Tibial nerve (tissue), 3 donors: ENCODE results near the gene HMGCL.

ENCODE experiments used
- POLR2A ChIP-seq, 2 donors: fragments of 450-650 bp; IDR thresholded peaks; one replicate each; pipeline ENCODE4 v1.6.1; 2017; ENCODE audit warnings: antibody characterized with exemption in 2 of 2, mild to moderate bottlenecking in 2 of 2, moderate library complexity in 2 of 2
- TF ChIP-seq, protein P1 (sequence below), 5 experiments: fragments of 200-600 bp in 3 of 5; fragments of 450-650 bp in 2 of 5; sonication (generic) in 3 of 5; IDR thresholded peaks; one replicate each; pipeline ENCODE4 v1.5.1; 2016 to 2019; ENCODE audit warnings: antibody characterized with exemption in 5 of 5, mild to moderate bottlenecking in 3 of 5, moderate library complexity in 2 of 5

DNA sequence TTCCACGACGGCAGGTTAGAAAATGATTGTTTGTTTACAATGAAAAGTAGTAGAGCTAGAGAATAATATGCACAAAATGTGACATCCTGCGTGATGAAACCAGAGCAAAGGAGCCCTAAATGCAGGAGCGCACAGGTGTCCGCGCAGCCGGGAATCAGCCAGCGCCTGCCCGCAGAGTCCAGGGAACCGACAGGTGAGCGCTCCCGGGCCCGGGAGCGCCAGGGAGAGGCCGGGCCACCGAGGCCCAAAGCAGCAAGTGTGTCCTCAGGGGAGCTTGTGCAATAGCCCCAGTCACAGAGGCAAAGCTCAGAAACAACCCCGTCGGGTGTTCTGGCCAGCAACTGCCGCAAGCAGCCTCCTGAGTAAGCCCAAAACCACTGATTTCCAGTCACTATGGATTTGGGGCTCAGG is 23.9 kb downstream of the HMGCL start:
- TF ChIP-seq, protein P1, sequence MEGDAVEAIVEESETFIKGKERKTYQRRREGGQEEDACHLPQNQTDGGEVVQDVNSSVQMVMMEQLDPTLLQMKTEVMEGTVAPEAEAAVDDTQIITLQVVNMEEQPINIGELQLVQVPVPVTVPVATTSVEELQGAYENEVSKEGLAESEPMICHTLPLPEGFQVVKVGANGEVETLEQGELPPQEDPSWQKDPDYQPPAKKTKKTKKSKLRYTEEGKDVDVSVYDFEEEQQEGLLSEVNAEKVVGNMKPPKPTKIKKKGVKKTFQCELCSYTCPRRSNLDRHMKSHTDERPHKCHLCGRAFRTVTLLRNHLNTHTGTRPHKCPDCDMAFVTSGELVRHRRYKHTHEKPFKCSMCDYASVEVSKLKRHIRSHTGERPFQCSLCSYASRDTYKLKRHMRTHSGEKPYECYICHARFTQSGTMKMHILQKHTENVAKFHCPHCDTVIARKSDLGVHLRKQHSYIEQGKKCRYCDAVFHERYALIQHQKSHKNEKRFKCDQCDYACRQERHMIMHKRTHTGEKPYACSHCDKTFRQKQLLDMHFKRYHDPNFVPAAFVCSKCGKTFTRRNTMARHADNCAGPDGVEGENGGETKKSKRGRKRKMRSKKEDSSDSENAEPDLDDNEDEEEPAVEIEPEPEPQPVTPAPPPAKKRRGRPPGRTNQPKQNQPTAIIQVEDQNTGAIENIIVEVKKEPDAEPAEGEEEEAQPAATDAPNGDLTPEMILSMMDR (IDR thresholded peaks at IDR 0.05), result no peak
- TF ChIP-seq POLR2A (IDR thresholded peaks at IDR 0.05), result no peak
